T-helper 2 cell (primary cell): ENCODE measurements around the gene DENND5A.
A peak's percentile ranks its signal among the peaks of the same experiment; 100 is the strongest.
"Not testable (repeated sequence)": the region's sequence is repeated elsewhere in the genome, so short reads cannot be mapped to it uniquely, and the experiment has no call there.

Source experiments
- DNase-seq, 5 experiments: peaks; one replicate each; pipeline versions ENCODE4 v3.0.0 to v3.0.0-alpha.2; 2012 to 2022

Gene DENND5A

DNA sequence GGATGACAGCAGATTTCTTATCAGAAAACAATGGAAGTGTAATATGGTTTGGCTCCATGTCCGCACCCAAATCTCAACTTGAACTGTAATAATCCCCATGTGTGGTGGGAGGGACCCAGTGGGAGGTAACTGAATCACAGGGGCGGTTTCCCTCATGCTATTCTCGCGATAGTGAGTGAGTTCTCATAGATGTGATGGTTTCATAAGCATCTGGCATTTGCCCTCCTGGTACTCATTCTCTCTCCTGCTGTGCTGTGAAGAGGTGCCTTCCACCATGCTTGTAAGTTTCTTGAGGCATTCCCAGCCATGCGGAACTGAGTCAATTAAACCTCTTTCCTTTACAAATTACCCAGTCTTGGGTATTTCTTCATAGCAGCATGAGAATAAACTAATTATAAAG is 92.8 kb downstream of the DENND5A start:
- no peak for DNase-seq

DNA sequence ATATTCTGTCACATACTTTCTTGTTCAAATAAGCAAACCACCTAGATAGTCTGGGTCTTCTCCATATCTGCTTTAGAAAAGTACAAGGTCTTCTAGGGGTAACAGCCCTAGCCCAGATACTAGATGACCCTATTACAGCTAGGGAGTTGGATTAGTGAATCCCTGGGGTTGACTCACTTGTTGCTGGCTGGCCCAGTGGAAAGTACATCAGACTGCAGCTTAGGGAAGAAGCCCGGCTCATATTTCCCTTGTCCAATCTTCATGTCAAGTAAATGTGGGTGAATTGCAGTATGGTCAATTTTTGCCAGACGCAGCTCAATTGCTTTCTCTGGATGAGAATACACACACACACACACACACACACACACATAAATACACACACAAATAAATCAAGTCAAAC is 94.7 kb downstream of the DENND5A start:
- DNase-seq, result no peak

DNA sequence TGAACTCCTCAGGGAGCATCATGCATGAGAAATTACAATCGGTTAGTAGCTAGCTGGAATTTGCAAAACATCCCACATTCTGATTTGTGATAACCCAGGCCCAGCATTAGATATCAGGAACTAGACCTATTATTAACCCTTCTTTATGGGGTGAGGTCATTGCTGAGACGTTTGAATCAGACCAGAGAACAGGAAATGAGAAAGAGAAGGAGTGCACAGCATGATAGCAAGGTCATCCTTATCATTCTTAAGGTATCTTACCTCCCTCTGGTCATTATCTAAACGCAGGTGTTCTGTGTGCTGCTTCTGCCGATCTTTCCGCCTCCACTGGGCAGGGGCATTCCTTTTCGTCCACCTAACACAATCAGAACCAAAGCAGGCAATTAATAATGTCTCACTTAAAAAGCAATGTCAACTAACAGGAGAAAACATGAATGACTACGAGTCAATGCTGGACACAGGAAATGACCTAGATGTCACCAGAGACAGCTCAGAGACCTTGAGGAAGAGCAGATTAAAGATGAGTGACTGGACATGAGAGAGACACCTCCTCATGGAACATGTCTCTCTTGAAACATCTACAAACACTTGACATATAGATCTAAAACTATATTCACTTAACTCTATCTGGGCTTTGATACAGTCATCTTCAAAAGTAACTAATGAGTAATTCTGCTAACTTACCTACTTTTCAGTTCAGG is 95.4 kb downstream of the DENND5A start:
- peak in 1 of 5 experiments; percentile 13 for DNase-seq

DNA sequence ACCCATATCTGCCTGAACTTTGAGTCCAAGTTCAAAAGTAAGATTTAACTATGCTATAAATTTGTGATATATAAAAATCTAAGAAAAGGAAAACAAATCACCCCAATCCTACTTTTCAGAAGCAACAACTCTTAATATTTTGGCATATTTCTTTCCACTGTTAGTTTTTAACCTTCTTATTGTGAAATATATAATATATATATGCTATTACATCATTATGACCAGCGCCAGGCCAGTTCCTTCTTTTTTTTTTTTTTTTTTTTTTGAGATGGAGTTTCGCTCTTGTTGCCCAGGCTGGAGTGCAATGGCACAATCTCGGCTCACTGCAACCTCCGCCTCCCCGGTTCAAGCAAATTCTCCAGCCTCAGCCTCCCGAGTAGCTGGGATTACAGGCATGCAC is 103.2 kb downstream of the DENND5A start:
- DNase-seq, result not testable (repeated sequence)

DNA sequence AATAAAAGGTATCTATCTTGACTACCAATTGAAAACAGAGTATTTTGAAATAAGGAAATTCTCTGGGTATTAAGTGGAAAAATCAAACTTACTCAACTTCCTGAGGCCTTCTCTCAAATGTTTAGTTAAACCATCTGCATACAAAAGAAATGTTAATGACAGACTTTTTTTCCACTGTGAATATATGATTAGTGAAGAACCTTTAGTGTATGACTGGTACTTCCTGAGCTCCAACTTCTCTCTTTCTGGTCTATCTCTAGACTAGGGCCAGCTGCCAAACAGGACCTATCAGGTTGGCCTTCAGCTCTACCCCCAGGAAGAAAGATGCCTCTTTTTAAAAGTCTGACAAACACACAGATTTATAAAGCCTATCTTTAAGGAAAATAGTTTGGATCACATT is 105.0 kb downstream of the DENND5A start:
- no peak for DNase-seq

DNA sequence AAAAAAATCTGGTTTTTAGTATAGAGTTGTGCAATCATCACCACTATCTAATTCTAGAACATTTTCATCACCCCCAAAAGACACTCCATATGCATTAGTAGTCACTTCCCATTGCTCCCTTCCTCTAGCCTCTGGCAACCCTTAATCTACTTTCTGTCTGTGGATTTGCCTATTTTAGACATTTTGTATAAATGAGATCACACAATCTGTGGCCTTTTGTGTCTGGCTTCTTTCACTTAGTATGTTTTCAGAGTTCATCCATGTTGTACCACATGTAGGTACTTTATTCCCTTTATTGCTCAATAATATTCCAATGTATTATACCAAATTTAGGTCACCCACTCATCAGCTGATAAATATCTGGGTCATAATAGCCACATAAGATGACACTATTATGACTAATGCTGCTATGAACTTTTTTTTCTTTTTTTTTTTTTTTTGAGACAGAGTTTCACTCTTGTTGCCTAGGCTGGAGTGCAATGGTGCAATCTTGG is 106.2 kb downstream of the DENND5A start:
- DNase-seq, result no peak

DNA sequence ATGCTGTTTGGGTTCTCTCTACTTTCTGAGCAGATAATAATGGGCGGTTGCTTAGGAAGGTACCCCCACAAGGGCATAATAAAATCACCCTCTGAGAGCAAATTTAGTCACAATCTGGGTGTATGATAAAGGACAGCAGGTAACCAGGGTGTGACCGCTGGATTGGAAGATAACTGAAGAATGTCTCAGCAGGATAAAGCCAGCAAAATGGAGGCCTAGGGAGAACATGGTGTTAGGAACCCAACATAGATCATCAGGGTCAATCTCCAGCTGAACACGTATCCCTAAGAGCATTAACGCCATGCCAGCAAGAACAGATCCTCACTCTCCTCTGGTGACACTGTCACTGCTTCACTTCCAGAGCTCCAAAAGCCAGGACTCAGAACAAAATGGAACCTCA is 109.2 kb downstream of the DENND5A start:
- DNase-seq, result no peak

DNA sequence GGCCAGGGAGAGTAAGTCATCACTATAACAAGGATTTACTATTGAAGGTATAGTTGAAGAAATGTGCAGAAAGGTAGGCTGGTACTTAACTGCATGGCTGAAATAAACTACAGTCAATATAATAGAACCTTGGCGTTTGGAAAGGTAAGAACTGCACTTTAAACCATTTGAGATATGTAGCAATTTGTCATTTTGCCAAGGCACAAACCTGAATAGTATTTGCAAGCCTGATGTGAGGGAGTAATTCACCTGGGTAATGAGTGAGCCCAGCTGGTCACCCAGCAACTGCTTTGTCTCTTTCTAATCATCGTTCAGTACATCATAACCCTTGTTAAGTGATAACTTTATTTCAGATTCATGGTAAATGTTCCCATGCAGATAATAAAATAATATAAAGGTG is 111.5 kb downstream of the DENND5A start:
- DNase-seq, result no peak

DNA sequence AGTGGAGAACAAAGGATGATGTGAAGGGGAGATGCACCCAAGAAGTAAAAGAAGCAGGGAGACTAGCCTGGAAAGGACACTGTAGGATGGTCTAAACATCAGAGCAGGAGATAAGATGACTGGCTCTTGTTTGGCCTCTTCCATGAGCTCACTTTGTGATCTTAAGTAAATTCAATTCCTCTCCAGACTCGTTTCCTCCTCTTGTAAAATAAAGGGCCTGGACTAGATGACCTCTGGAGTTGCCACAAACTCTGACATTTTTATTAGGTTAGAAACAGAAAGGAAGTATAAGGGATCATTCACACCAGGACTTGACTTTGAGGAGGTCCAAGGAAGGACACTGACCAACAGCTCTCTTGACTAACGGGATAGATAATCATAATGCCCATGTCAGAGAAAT is 113.5 kb downstream of the DENND5A start:
- no peak for DNase-seq

DNA sequence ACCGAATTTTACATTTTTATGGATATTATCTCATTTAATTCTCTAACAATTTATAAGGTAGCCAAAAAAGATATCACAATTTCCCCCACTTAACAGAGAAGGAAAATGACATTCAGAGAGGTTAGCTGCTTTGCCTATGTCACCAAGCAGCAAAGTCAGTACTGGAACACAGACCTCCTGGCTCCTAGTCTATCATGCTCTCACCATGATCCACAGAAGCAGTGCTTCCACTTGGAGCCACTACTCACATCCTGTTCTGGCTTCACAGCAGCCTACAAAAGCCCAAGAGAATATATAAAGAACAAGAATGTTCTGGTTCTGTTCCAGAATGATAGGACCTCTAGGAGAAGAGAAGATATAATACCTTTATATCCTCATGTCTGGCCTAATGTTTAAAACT is 114.2 kb downstream of the DENND5A start:
- DNase-seq, result no peak

DNA sequence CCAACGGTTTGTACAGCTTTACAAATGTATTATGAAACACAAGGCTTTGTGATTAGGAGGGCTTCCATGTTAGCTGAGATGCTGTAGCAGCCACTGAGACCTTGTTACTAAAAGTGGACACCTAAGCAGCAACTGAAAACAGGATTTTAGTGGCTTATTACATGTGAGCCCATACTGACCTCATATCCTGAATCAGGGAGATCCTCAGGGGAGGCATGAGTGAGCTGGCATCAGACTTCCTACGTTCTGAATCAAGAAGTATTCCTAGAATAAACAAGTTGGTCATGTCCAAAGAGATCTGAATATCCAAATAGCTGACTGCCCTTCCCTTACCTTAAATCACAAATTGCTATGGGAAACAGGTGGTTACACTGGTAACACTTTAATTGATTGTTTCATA is 114.6 kb downstream of the DENND5A start:
- DNase-seq, result no peak

DNA sequence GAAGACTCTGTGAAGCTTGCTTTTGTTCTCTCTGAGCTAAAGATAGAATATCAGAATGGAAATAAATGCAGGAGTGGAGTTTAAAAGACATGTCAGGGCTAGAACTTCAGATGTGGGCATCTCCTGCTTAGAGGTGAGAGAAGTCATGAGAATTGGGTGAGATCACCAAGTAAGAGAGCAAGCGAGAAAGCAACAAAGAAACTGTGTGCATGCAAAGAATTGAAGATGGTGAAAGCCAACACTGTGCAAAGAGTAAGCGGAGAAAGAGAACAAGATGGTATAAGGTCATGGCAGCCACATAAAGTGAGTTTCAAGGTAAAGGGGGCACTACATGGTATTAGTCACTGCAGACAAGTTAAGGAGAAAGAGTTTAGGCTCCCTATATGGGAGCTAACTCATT is 116.4 kb downstream of the DENND5A start:
- DNase-seq, result no peak

DNA sequence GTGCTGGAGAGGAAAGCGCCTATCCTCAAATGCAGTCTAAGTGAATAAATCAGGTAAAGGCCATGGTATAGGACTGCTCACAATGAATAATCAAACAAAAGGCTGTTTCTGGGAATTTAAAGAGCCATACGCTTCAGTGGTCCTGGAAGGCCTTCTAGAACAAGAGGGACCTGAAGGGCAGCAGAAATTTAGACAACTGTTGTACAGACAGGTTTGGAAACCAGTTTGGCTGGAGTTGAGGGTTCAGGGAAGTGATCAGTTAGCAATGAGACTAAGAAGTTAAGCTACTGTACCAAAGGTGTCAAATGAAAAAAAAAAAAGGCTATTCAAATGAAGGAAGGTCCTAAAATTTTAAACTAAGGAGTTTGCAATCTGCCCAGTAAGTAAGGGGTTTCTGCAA is 117.1 kb downstream of the DENND5A start:
- no peak for DNase-seq

DNA sequence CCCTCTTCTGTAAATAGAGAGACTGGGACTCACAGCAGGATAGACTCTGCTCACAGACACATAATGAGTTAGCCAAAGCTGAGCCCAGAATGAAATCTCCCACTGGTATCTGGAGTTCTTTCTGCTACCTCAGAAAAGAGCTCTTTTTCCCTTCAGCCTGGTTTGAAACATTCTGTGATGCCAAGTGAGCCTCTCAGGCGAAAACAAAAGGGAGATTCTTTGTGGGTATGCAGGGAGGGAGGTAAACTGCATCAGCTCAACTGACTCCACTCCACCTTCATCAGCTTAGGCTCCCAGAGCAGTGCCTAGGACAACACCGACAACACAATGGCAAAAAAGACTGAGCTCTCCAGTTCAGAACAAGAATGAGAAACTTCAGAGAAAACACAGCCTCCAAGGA is 118.7 kb downstream of the DENND5A start:
- DNase-seq, result no peak

DNA sequence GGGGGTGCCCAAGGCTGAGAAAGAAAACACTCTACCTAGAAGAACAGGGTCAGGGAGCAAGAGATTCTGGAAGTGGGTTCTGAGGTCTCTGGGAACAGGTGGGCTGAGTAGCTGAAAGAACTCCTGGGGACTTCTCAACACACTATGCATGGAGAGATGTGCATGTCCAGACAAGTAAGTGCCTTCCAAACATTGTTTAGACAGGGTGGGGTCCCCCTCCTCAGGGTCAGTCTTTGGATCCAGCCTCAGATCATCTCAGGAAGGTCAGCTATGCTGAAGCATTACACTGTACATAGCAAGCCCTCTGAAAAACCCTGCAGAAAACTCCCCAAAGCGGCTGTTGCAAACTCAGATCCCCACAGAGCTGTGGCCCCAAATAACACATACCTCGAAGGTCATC is 119.9 kb downstream of the DENND5A start:
- no peak for DNase-seq

DNA sequence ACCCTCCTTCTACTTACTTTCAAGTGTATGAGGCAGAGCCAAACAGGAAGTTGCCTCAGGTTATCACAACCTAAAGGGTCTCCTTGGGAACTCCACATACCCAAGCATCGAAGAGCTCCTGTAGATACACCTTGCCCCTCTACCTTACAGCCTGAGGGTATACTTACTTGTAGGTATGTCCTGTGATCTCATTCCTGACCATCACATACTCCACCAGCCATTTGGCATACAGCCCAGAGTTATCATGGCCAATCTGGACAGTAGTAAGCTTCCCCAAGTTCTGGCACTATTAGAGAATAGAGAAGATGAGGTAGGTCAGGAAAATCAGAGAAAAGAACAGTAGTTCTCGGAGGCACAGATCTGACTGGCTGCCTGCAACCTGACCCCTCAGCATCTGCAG is 120.3 kb downstream of the DENND5A start:
- no peak for DNase-seq

DNA sequence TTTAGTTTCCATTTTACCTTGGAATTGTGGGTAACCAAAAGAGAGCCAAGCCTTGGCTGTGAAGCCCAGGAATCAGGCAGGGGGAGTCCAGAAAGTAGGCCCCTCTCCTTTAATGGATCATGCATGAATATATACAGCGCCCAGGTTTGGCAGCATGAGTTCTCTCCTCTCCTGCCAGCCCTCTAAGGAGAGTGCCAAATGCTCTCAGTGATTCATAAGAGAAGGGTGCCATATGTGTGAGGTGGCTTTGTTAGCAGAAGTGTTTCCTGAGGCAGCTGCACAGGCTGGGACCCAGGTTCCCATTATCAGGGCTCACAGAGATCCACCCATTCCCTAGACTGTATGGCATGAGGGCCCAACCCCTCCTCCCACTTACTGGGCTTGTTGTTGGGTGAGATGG is 121.4 kb downstream of the DENND5A start:
- no peak for DNase-seq

DNA sequence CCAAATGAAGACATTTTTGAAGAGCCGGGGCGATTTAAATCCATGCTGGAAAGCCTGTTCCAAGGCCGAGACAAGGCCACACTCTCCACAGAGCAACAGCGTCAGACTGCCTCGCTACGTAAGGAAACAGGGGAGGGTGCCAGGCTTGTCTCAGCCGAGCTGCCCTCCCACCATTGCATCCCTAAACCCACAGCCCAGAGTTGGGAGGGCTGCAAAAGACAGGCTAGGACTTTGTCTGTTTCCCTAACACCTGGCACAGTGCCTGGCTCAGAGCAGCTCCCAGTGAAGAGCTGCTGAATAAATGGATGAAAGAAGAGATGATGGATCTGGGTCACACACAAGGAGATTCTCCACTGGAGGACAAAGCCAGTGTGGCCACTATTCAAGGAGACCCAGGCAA is 122.4 kb downstream of the DENND5A start:
- DNase-seq, result no peak

DNA sequence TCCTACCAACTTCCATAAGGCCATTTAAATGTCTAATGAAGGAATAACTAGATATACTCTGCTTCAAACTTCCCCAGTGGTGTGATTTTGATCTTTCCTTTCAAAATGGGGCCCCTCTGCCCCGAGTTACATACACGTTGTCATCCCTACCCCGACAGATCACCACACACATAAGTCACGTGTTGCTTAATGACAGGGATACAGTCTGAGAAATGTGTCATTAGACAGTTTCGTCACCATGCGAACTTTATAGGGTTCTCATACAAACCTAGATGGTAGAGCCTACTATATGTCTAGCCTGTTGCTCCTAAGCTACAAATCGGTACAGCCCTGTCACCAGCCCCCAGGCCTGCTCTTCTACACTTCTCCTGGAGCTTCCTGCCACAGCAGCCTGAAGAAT is 124.0 kb downstream of the DENND5A start:
- DNase-seq, result no peak

DNA sequence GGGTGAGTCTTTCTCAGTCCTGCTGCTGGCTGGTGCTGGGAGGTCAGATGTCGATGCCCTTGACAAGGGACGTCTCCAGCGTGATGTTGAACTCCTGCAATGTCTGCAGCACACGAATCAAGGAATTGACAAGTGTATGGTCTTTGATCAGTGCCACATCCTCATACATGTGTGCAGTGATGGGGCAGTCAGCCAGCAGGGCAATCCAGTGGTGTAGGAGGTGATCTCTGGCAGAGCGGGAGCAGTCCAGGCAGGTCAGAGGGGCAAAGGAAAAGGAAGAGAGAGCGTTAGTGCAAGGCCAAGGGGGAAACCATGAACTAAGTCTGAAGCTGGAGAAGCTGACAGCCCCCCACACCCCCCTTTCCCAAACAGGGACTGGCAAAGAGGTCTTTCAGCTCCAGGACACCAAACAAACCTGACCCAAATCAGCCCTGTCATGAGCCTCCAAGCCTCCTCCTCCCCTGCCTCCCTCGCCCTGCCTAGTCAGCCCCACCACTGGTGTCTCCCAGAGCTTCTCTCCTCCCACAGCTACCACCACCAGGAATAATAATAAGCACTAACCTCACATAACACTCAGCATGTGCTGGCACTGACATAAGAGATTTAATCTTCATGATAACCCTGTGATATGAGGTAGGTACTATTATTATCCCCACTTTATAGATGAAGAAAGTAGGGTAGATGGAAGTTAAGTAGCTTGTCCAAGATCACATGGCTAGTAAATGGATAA is 125.4 kb downstream of the DENND5A start:
- no peak for DNase-seq

DNA sequence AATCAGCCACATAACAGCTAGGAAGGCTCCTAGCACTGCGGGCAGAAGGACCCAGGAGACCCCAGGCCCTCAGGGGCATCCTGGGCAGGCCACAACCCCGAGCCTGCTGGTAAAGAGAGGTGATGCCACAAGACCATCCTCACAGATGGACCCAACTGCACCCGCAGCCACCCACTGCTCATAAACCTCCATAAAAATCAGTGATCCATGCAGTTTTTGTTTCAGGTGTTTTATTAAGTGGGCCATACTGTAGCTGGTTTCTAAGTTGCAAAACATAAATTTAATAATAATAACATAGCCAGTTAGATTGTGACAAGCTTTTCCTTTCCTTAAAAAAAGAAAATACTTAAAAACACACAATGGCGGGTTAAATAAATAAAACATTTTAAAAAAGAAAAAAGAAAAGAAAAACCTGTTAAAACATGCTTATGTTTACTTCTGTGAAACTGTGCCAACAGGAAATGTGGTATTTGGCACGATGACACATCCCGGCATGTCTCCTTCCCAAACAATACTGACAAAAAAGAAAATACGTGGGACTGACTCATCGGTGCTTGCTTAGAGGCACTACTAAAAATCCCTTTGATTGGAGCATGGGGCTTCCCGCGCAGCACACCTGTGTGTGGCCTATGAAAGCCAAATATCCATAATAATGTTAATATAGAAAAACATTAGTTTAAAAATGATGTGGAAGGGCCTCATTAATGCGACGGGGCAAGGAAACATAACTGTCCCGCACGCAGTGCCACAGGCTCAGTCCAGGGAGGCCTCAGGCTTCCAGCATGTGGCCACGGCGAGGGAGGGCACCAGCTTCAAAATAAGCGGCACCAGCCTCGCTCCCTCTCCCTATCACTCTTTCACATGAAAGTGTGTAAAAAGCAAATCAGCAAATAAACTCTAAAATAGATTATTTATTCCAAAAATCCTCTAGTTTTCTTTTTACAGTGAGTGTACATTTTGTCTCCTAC is 126.3 kb downstream of the DENND5A start:
- no peak for DNase-seq

DNA sequence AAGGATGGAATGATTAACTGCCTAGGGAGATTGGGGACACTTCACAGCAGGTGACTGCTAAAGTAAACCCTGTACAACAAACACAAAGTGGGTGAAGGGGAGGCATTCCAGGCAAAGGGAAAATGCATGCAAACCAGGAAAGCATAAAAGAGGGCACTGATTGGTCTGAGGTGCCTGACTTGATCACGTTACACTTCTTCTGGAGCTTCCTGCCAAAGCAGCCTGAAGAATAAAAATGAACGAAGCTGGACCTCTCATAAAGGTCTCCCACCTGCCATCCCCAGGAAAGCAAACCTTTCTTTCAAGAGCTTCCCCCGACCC is 127.1 kb downstream of the DENND5A start:
- no peak for DNase-seq
